CD8-positive, alpha-beta memory T cell (primary cell): ENCODE results near the gene HRNR. TPM values are rescaled to one million over a fixed set of nuclear protein-coding genes. Genes with fewer than 3 reads are reported as not detected.

Source experiments
- CTCF ChIA-PET: fragments of 350-600 bp; sonication (Branson Sonifier 250); formaldehyde crosslinking; loops from one replicate; lab custom pipeline; 2021; ENCODE audit warnings: antibody characterized with exemption; lab: Charles Lee
- POLR2A ChIA-PET: fragments of 350-600 bp; sonication (Branson Sonifier 250); formaldehyde crosslinking; loops from one replicate; lab custom pipeline; 2021; ENCODE audit warnings: antibody characterized with exemption; lab: Charles Lee
- DNase-seq, 5 donors: peaks; one replicate each; pipeline versions ENCODE4 v3.0.0 to v3.0.0-alpha.2; 2020 to 2022; ENCODE audit warnings: mixed read lengths in 1 of 5
- H3K27ac ChIP-seq: one replicate; pipeline ENCODE4 v1.7.0; 2013; ENCODE audit warnings: low read depth, mild to moderate bottlenecking, low read length, moderate library complexity
- H3K27me3 ChIP-seq: 2 replicates; pipeline ENCODE4 v1.7.0; 2013; ENCODE audit warnings: low read length, mild to moderate bottlenecking; ENCODE audit not compliant: insufficient read depth, poor library complexity, severe bottlenecking
- H3K36me3 ChIP-seq: 2 replicates; pipeline ENCODE4 v1.7.0; 2013; ENCODE audit warnings: mild to moderate bottlenecking, low read length, moderate library complexity; ENCODE audit not compliant: insufficient read depth
- H3K4me1 ChIP-seq: 2 replicates; pipeline ENCODE4 v1.7.0; 2013; ENCODE audit warnings: mild to moderate bottlenecking, low read length, moderate library complexity; ENCODE audit not compliant: insufficient read depth
- H3K4me3 ChIP-seq: 2 replicates; pipeline ENCODE4 v1.7.0; 2013; ENCODE audit warnings: mild to moderate bottlenecking, low read length
- H3K9me3 ChIP-seq: 2 replicates; pipeline ENCODE4 v1.7.0; 2013; ENCODE audit warnings: mild to moderate bottlenecking, low read length
- H3K27ac Mint-ChIP-seq, 8 donors: one replicate each; pipeline ENCODE4 v1.8.0; 2020 to 2021; ENCODE audit warnings: mixed read lengths in 8 of 8, mild to moderate bottlenecking in 6 of 8, inconsistent platforms in 3 of 8, moderate library complexity in 3 of 8
- H3K27me3 Mint-ChIP-seq, 2 donors: one replicate each; pipeline ENCODE4 v1.8.0; 2020 to 2021; ENCODE audit warnings: mixed read lengths in 2 of 2, mild to moderate bottlenecking in 1 of 2, moderate library complexity in 1 of 2
- H3K36me3 Mint-ChIP-seq, 3 donors: one replicate each; pipeline ENCODE4 v1.8.0; 2020 to 2021; ENCODE audit warnings: mixed read lengths in 3 of 3, inconsistent platforms in 1 of 3, mild to moderate bottlenecking in 1 of 3
- H3K4me1 Mint-ChIP-seq, 3 donors: one replicate each; pipeline ENCODE4 v1.8.0; 2020 to 2021; ENCODE audit warnings: mixed read lengths in 3 of 3, inconsistent platforms in 1 of 3, mild to moderate bottlenecking in 1 of 3
- H3K4me3 Mint-ChIP-seq, 7 donors: one replicate each; pipeline ENCODE4 v1.8.0; 2020 to 2021; ENCODE audit warnings: mixed read lengths in 7 of 7, mild to moderate bottlenecking in 6 of 7, moderate library complexity in 4 of 7, inconsistent platforms in 2 of 7
- H3K9me3 Mint-ChIP-seq, 5 donors: one replicate each; pipeline ENCODE4 v1.8.0; 2020 to 2022; ENCODE audit warnings: mixed read lengths in 5 of 5, mild to moderate bottlenecking in 3 of 5, moderate library complexity in 2 of 5, inconsistent platforms in 1 of 5
- polyA plus RNA-seq: library from polyadenylated mRNA; unstranded; fragments of 300-500 nt; fragmentation: Illumina TruSeq; gene quantifications from one replicate; pipeline ENCODE4 v1.2.3, GENCODE V29; 2021
- total RNA-seq, 2 experiments: library from RNA; stranded (reverse); gene quantifications; one replicate each; pipeline ENCODE4 v1.2.3, GENCODE V29; 2021

Gene HRNR
- total and polyA plus RNA-seq, 3 experiments from 2014 or later, result not detected

GRCh38 chr1:152168535-152168868, 55.5 kb downstream of the HRNR start:
- H3K4me1 Mint-ChIP-seq, result peaks cover 3 to 7% (median 5%) of the 10 kb centered on the region in 3 donors
- H3K4me3 ChIP-seq, result no peak overlapping the region
- DNase-seq, result no peak
- peaks cover 0 to 2% (median 0%) of the 10 kb centered on the region in 3 donors for H3K36me3 Mint-ChIP-seq
- no peaks in the 10 kb centered on the region for H3K27me3 ChIP-seq
- ChIA-PET CTCF (no interaction called here), POLR2A (no interaction called here)
- H3K9me3 ChIP-seq, result no peaks in the 10 kb centered on the region
- peaks cover 12 to 15% of the 10 kb centered on the region in 2 donors for H3K27me3 Mint-ChIP-seq
- no peak overlapping the region for H3K4me3 Mint-ChIP-seq
- no peaks in the 10 kb centered on the region for H3K36me3 ChIP-seq
- H3K27ac Mint-ChIP-seq, result peak overlapping the region in 1 of 8 donors; percentile 21
- no peaks in the 10 kb centered on the region for H3K4me1 ChIP-seq
- H3K9me3 Mint-ChIP-seq, result no peaks in the 10 kb centered on the region
- H3K27ac ChIP-seq, result no peak overlapping the region

DNA sequence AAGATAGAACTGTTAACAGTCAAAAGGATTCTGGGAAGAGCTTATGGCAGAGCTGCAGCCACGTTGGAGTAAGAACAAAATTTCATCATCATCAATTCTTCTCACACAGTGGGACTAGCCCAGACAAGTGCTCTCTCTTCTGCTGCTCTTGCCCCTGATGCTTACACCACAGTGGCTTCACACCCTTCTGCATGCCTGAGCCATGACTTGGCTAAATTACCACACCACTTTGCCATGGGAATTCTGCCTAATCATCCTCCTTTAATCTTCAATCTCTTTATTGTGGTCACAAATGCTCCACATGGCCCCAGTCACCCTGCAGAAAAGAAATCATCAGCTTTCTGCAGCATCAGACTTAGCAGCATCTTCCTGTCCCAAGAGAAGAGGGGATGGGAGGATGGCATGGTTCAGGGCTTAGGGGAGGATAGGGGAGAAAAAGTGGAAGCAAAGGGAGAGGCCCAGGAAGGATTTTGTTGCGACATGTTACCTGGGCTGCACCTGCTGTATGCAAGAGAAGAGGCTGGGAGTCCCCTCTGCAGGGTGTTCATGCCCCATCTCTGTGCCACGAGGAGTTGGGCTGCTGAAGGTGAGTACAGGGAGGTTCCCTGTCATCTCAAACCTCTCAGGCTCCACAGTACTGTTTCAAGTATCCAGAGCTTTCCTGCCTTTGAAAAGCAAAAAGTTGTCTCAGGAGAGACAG, 56.0 kb downstream of the HRNR start:
- Mint-ChIP-seq H3K36me3 (peaks cover 0 to 2% (median 0%) of the 10 kb centered on the region in 3 donors), H3K27me3 (peaks cover 13 to 16% of the 10 kb centered on the region in 2 donors), H3K27ac (no peak overlapping the region), H3K9me3 (no peaks in the 10 kb centered on the region), H3K4me1 (peaks cover 3 to 7% (median 5%) of the 10 kb centered on the region in 3 donors), H3K4me3 (no peak overlapping the region)
- no peak overlapping the region for H3K27ac ChIP-seq
- H3K4me1 ChIP-seq, result no peaks in the 10 kb centered on the region
- CTCF ChIA-PET, result no interaction called here
- no peak overlapping the region for H3K4me3 ChIP-seq
- DNase-seq, result no peak
- POLR2A ChIA-PET, result no interaction called here
- no peaks in the 10 kb centered on the region for H3K27me3 ChIP-seq
- H3K36me3 ChIP-seq, result no peaks in the 10 kb centered on the region
- no peaks in the 10 kb centered on the region for H3K9me3 ChIP-seq

DNA sequence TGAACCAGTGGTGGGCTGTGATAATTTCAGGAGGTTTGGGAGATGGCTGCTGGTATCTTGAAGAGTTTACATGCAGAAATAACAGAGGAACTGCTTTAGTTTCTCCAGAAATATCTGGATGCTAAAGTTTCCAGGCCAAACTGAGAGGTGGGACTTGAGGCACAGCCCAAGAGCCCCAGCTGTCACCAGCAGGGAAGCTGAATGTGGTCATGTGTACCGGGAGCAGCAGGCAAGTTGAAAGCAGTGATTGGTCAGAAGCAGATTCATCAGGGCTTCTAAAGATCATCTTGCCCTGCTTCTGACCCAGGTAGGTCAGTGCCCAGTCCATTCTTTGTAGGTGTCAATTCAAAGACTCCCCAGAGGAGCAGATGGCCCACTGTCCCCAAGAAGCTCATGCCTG, 57.0 kb downstream of the HRNR start:
- no peak overlapping the region for H3K27ac Mint-ChIP-seq
- POLR2A ChIA-PET, result no interaction called here

DNA sequence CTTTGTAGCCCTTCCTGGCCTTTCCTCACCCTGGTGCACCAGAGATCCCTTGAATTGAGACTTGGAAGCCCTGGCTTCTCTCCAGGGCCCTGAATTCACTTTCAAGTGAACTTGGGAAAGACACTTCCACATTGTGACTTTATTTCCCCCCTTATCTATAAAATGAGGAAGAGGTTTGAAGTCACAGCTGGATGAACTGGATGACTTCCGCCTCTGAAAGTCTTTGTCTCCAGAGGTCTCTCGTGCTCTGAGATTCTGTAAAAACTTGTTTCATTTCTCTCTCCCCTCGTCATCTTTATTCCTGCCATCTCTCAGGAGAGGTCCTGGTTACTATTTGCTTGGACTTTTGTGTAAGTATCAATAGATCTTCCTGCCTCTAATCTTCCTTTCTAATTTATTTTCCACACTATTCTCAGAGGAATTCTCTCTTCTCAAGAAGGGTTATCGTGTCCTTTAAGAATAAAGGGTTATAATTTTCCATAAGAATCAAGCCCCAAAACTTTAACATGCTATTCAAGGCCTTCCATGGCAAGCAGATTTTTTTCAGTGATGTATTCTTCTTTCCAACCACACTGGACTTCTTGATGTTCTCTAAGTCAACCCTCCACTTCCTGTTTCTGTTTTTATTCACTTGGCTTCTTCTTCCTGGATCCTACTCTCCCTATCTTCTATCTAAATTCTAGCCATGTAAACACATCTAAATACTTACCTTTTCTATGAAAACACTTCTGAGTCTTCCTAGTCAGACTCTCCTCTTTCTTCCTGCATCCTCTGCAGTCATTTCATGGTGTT, 58.5 kb downstream of the HRNR start:
- H3K4me1 Mint-ChIP-seq, result peaks cover 3 to 7% (median 5%) of the 10 kb centered on the region in 3 donors
- ChIA-PET POLR2A (no interaction called here), CTCF (no interaction called here)
- H3K27me3 Mint-ChIP-seq, result peaks cover 10 to 16% of the 10 kb centered on the region in 2 donors
- H3K9me3 Mint-ChIP-seq, result no peaks in the 10 kb centered on the region
- Histone ChIP-seq H3K4me1 (no peaks in the 10 kb centered on the region), H3K27me3 (no peaks in the 10 kb centered on the region), H3K36me3 (no peaks in the 10 kb centered on the region), H3K9me3 (no peaks in the 10 kb centered on the region), H3K27ac (no peak overlapping the region), H3K4me3 (no peak overlapping the region)
- no peak overlapping the region for H3K4me3 Mint-ChIP-seq
- peak overlapping the region in 1 of 8 donors; percentile 32 for H3K27ac Mint-ChIP-seq
- DNase-seq, result no peak
- peaks cover 0 to 2% (median 0%) of the 10 kb centered on the region in 3 donors for H3K36me3 Mint-ChIP-seq

More for the DNA sequence above, 57.0 kb downstream of the HRNR start:
- Histone ChIP-seq H3K4me1 (no peaks in the 10 kb centered on the region), H3K36me3 (no peaks in the 10 kb centered on the region), H3K4me3 (no peak overlapping the region), H3K9me3 (no peaks in the 10 kb centered on the region), H3K27ac (no peak overlapping the region), H3K27me3 (no peaks in the 10 kb centered on the region)
- Mint-ChIP-seq H3K36me3 (peaks cover 0 to 2% (median 0%) of the 10 kb centered on the region in 3 donors), H3K27me3 (peaks cover 11 to 16% of the 10 kb centered on the region in 2 donors), H3K4me3 (no peak overlapping the region), H3K9me3 (no peaks in the 10 kb centered on the region), H3K4me1 (peaks cover 3 to 7% (median 5%) of the 10 kb centered on the region in 3 donors)
- no peak for DNase-seq
- CTCF ChIA-PET, result no interaction called here

DNA sequence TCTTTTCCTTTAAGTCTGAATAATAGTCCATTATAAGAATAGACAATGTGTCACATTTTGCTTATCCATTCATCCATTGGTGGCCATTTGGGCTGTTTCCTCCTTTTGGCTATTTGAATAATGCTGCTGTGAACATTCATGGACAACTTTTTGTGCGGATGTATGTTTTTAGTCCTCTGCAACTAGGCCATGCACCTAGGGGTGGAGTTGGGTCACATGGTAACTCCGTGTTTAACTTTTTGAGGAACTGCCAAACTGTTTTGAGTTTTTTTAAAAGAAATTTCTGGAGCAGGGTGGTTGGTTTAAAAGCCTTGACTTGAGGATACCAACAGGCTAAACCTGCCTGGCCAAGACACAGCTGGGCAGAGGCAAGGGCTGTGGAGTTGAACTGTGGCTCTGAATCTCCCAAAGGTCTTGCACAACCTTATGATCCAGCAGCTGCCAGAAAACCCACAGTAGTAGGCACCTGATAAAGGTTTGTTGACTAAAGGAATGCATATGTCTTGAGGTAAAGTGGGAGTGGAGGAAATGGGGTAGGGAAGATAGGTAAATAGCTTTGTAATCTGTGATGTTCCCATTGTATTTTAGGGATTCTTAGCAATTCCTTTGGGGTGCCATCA, 59.4 kb downstream of the HRNR start:
- no peak for DNase-seq
- Histone ChIP-seq H3K36me3 (no peaks in the 10 kb centered on the region), H3K4me1 (no peaks in the 10 kb centered on the region), H3K27me3 (no peaks in the 10 kb centered on the region), H3K9me3 (no peaks in the 10 kb centered on the region), H3K27ac (no peak overlapping the region), H3K4me3 (no peak overlapping the region)
- H3K4me1 Mint-ChIP-seq, result peaks cover 3 to 7% (median 5%) of the 10 kb centered on the region in 3 donors
- no peak overlapping the region for H3K4me3 Mint-ChIP-seq
- peaks cover 10 to 16% of the 10 kb centered on the region in 2 donors for H3K27me3 Mint-ChIP-seq
- H3K36me3 Mint-ChIP-seq, result peaks cover 0 to 2% (median 0%) of the 10 kb centered on the region in 3 donors
- H3K9me3 Mint-ChIP-seq, result no peaks in the 10 kb centered on the region
- ChIA-PET POLR2A (no interaction called here), CTCF (no interaction called here)
- H3K27ac Mint-ChIP-seq, result no peak overlapping the region

GRCh38 chr1:152162792-152163463, 61.1 kb downstream of the HRNR start:
- Mint-ChIP-seq H3K27ac (no peak overlapping the region), H3K36me3 (peaks cover 0 to 2% (median 0%) of the 10 kb centered on the region in 3 donors), H3K4me3 (no peak overlapping the region), H3K27me3 (peaks cover 7 to 16% of the 10 kb centered on the region in 2 donors), H3K9me3 (no peaks in the 10 kb centered on the region), H3K4me1 (peaks cover 3 to 7% (median 5%) of the 10 kb centered on the region in 3 donors)
- Histone ChIP-seq H3K27ac (no peak overlapping the region), H3K9me3 (no peaks in the 10 kb centered on the region), H3K4me1 (no peaks in the 10 kb centered on the region), H3K27me3 (no peaks in the 10 kb centered on the region), H3K4me3 (no peak overlapping the region), H3K36me3 (no peaks in the 10 kb centered on the region)
- DNase-seq, result no peak
- ChIA-PET POLR2A (no interaction called here), CTCF (interaction anchor here (0.9 kb wide), 1 partner anchor 23 kb away, joined by 4 read pairs; no protein-coding TSS in a partner anchor)
